HPDE6-E6E7 (cell line): ENCODE data around the gene YTHDF1.
"Not testable (repeated sequence)": the region's sequence is repeated elsewhere in the genome, so short reads cannot be mapped to it uniquely, and the experiment has no call there.

Experiments used
- DNase-seq: peaks from one replicate; pipeline ENCODE4 v3.0.0; 2011; ENCODE audit warnings: missing footprints; ENCODE audit errors: extremely low spot score

The YTHDF1 gene

GRCh38 chr20:63227260-63227659 is 11.3 kb upstream of the YTHDF1 start:
- DNase-seq: no peak

GRCh38 chr20:63226042-63226943 is 10.4 kb upstream of the YTHDF1 start:
- DNase-seq: no peak

- DNase-seq: no peak
Measured at GRCh38 chr20:63225082-63225454, 9.1 kb upstream of the YTHDF1 start.

- peak; percentile 60 for DNase-seq
Measured at GRCh38 chr20:63224412-63225081, 8.6 kb upstream of the YTHDF1 start.

GRCh38 chr20:63223826-63224207 is 7.9 kb upstream of the YTHDF1 start:
- DNase-seq: no peak

- DNase-seq: no peak
Measured at GRCh38 chr20:63223121-63223825, 7.3 kb upstream of the YTHDF1 start.

GRCh38 chr20:63222541-63222940 is 6.6 kb upstream of the YTHDF1 start:
- DNase-seq: no peak

GRCh38 chr20:63221400-63222053 is 5.6 kb upstream of the YTHDF1 start:
- DNase-seq: not testable (repeated sequence)

GRCh38 chr20:63220696-63221399 is 4.9 kb upstream of the YTHDF1 start:
- no peak for DNase-seq

- DNase-seq: no peak
Measured at GRCh38 chr20:63219866-63220521, 4.1 kb upstream of the YTHDF1 start.

- no peak for DNase-seq
Measured at GRCh38 chr20:63219447-63219821, 3.5 kb upstream of the YTHDF1 start.

GRCh38 chr20:63218701-63219446 is 2.9 kb upstream of the YTHDF1 start:
- no peak for DNase-seq

GRCh38 chr20:63217706-63218105 is 1.8 kb upstream of the YTHDF1 start:
- no peak for DNase-seq

GRCh38 chr20:63216849-63217471 is 1.0 kb upstream of the YTHDF1 start:
- DNase-seq: no peak

GRCh38 chr20:63215101-63216040 is 560 bp downstream of the YTHDF1 start:
- DNase-seq: peak; percentile 76

GRCh38 chr20:63214514-63214913 is 1.4 kb downstream of the YTHDF1 start:
- DNase-seq: no peak

GRCh38 chr20:63212792-63213191 is 3.1 kb downstream of the YTHDF1 start:
- DNase-seq: no peak

- no peak for DNase-seq
Measured at GRCh38 chr20:63212393-63212730, 3.6 kb downstream of the YTHDF1 start.
